T-helper 22 cell (primary cell): ENCODE data around the gene F7.
A peak's percentile ranks its signal among the peaks of the same experiment; 100 is the strongest.
"Not testable (repeated sequence)": the region's sequence is repeated elsewhere in the genome, so short reads cannot be mapped to it uniquely, and the experiment has no call there.

Experiments used
- DNase-seq: peaks from one replicate; pipeline ENCODE4 v3.0.0-alpha.2; 2020; ENCODE audit warnings: low read depth

Gene F7

DNA sequence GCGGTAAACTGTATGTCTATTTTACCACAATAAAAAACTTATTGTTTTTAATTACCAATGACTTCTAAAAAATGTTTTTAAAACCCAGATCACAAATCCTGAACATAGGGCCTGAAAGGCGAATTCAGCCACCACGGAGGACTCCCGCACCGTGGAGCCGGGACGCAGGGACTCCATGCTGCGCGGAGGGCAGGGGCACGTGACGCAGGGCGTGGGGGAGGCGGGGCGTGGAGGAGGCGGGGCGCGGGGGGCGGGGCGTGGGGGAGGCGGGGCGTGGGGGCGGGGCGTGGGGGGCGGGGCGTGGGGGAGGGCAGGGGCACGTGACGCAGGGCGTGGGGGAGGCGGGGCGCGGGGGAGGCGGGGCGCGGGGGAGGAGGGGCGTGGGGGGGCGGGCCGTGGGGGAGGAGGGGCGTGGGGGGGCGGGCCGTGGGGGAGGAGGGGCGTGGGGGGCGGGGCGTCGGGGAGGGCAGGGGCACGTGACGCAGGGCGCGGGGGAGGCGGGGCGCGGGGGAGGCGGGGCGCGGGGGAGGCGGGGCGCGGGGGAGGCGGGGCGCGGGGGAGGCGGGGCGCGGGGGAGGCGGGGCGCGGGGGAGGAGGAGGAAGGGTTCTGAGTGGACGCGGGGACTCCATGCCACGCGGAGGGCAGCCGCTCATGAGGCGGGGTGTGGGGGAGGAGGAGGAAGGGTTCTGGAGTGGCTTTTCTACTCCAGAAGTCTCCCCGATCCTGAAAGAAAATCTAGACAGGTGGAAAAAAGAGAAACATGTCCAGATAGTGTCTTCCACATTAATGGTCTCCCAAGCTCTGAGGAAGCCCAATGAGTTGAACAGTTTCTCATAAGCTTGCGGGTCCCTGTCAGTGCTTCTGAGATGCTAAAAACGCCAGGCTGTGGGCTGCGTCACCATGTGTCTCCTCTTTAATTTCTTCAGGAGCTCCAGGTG is 48.5 kb downstream of the F7 start:
- peak; percentile 63 for DNase-seq

DNA sequence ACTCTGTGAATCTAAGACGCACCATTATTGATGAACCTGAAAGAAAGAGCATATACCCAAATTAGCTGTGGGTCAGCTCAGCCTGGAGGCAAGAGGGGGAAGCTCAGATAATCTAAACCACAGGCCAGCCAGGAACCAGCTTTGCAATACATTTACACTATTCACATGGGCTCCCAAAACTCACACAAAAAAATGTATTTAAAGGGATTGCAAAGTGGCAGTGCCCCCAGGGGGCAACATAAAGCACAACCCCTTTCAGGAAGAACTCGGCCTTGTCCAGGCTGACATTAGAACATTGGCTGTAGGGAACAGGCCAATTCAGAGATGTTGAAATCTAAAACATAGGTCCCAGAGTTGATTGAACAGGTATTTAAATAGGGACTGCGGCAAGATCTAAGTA is 49.6 kb downstream of the F7 start:
- DNase-seq = no peak

DNA sequence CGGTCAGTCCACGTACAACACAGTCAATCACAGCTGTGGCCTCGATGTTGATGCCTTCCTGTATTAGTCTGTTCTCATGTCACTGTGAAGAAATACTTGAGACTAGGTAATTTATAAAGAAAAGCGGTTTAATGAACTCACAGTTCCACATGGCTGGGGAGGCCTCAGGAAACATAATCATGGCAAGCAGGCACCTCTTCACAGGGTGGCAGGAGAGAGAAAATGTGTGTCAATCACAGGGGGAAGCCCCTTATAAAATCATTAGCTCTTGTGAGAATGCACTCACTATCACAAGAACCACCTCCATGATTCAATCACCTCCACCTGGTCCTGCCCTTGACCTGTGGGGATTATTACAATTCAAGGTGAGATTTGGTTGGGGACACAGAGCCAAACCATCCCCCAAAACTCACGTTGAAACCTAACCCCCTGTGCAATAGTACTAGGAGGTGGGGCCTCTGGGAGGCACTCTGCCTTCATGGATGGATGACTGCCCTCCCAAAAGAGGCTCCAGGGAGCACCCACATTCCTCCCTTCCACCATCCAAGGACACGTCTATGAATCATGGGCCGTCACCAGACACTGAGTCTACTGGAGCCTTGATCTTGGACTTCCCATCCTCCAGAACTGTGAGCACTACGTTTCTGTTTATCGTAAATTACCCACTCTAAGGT is 50.5 kb downstream of the F7 start:
- DNase-seq = no peak

DNA sequence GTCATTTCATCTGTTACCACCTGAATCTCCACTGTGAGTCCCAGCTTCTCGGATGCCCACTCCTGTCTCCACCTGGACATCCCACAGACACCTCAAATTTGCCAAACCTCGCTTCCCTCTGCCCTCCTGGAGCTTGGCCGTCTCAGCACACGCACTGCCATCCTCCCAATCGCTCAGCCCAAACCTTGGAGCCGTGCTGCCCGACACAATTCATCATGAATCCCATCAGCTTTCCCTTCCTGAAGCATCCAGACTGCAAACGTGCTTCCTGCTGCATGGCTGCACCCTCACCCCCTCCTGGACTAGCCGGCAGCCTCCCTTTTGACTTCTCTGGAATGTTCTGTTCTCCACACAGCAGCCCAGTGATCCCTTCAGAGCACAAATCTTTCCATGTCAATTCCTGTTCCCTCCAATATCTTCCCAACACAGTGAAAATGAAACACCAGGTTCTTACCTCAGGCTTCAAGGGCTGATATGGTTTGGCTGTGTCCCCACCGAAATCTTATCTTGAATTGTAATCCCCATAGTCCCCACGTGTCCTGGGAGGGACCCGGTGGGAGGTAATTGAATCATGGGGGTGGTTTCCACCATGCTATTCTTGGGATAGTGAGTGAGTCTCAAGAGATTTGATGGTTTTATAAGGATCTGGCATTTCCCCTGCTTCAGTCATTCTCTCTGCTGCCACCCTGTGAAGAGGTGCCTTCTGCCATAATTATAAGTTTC is 51.8 kb downstream of the F7 start:
- DNase-seq = no peak

DNA sequence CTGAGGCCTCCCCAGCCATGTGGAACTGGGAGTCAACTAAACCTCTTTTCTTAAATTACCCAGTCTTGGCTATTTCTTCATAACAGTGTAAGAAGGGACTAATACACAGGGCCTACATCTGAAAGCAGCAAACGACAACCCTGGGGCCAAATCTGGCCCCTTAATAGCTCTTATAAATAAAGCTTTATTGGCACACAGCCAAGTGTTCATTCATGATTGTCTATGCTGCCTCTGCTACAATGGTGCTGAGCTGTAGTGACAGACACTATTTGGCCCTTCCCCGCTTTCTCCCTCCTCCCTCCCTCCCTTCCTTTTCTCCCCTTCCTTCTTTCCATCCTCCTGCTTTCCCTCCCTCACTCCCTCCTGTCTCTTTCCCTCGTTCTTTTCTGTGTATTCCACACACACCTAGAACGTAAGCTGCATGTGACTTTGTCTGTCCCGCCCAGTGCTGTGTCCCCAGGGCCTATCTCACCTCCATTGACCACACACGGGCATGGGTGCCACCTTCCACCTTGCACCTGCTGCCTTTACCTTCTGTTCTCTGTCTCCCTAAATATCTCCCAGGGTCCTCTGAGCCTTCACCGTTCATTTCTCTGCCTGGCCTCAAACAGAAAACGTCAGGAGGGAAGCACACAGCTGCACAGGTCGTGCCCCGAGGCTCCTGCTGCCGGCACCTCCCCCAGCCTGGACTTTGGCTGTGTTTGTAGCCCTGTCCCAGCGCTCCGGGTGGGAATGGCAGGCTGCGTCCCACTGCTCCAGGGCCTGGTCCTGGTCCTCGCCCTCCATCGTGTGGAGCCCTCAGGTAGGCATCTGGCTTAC is 52.5 kb downstream of the F7 start, which contains the start of gene PROZ:
TSS of gene PROZ (plus strand) at position 720 of the 819 bp plus-strand sequence. CDS start at position 733, 13 bp downstream.
- DNase-seq = no peak

DNA sequence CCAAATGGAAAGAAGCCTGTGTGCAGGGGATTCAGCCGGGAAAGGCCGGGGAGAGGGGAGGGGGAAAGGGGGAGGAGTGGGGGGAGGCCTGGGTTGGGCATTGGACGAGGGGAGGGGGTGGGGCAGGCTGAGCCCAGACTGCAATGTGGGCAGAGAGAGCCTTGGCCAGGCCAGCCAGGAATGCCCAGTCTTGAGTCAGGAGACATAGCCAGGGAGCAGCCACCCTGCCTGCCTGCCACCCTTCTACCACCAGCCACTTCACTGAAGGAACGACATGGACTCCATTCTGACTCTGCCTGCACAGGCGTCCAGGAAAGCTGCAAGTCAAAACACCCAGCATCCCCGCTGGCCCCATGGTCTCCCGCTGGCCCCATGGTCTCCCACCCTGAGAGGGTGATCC is 53.4 kb downstream of the F7 start:
- no peak for DNase-seq

DNA sequence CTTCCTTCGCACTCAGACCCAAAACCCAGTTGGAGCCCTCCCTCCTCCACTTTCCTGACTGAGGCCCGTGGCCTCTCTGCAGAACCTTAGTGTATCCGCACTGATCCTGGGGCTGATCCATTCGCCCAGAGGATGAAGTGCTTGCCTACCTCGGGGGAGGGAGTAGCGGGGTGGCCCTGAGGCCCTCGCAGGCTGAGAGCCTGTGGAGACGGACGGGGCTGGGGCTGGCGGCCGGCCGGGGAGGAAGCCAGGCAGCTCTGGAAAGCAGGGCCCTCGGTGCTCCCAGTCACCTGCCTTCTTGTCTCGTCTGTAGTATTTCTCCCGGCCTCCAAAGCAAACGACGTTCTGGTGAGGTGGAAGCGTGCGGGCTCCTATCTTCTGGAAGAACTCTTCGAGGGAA is 54.1 kb downstream of the F7 start:
- no peak for DNase-seq

DNA sequence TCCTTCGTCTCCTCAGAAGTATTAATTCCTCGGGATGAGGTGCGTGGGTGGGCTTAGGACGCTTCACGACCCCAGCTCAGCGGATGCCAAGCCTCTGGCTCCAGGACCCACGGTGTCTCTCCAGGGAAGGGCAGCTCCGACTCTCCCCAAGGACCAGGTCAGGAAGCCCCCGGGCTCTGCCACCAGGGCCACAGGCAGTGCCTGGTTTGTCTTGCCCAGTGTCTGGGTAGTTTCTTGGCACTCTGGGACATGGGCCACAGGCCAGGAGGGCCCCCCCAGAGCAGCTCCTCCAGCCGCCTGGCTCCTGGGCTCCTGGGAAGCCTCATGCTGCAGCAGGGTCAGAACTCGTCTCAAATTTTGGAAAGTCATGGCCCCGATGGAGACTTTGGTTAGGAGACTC is 55.4 kb downstream of the F7 start:
- no peak for DNase-seq

DNA sequence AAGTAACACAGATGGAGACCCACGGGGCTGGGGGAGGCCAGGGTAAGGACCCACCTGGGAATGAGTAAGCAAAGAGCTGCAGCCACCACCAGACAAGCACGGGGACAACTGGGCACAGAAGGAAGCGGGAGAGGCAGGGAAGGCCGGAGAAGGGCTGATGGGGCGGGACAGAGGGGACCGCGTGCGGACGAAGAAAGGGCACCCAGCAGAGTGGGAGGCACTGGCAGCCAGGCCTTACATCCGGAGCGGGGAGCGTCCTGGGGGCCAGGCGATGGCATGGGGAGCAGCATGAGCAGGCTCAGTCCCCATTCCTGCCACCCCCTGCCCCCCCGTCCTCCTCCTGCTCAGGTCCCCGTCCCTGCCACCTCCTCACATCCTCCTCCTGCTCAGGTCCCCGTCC is 55.8 kb downstream of the F7 start:
- no peak for DNase-seq

DNA sequence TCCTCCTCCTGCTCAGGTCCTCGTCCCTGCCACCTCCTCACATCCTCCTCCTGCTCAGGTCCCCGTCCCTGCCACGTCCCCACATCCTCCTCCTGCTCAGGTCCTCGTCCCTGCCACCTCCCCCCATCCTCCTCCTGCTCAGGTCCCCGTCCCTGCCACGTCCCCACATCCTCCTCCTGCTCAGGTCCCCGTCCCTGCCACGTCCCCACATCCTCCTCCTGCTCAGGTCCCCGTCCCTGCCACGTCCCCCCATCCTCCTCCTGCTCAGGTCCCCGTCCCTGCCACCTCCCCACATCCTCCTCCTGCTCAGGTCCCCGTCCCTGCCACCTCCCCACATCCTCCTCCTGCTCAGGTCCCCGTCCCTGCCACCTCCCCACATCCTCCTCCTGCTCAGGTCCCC is 56.4 kb downstream of the F7 start:
- not testable (repeated sequence) for DNase-seq

DNA sequence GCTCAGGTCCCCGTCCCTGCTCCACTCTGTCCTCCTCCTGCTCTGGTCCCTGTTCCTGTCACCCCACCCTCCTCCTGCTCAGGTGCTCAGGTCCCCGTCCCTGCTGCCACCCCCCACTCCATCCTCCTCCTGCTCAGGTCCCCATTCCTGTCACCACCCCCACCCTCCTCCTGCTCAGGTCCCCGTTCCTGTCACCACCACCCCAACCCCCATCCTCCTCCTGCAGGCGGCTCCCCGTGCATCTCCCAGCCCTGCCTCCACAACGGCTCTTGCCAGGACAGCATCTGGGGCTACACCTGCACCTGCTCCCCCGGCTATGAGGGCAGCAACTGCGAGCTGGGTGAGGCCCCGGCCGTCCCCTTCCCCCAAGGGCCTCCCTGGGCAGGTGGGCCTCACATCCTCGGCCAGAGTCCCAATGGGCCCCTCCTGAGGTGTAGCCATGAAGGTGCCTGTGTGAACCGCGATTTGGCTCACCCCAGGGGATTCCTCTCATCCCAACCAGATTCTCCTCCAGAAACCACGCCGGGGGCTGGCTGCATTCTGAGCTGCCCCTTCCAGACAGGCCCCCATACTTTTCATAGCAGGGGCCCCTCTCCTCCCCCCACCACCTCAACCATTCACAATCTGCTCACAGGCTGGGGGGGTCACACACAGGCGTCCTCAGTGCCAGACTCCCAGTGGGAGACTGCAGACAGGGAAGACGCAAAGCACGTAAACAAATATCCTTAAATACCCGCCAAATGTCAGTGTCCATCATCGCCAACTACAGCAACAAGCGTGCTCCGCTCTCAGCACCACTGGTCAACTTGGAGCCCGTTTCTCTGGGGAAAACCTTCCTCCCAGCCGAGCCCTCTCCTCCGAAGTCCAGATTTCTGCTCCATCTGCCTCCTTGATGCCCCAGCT is 57.4 kb downstream of the F7 start:
- DNase-seq = no peak

DNA sequence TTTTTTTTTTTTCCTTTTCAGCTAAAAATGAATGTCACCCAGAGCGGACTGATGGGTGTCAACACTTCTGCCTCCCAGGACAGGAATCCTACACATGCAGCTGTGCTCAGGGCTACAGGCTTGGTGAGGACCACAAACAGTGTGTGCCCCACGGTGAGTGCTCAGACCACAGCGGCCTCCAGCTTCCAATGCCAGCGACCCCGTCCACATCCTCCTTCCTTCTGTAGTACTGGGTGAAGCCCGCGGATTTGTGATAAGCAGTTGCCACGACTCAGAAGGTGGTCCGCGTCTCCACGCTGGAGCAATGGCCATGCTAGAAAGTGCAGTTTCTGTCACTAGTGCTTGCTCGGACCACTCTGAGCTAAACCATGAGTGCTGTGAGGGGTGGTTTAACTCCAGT is 58.9 kb downstream of the F7 start:
- no peak for DNase-seq

DNA sequence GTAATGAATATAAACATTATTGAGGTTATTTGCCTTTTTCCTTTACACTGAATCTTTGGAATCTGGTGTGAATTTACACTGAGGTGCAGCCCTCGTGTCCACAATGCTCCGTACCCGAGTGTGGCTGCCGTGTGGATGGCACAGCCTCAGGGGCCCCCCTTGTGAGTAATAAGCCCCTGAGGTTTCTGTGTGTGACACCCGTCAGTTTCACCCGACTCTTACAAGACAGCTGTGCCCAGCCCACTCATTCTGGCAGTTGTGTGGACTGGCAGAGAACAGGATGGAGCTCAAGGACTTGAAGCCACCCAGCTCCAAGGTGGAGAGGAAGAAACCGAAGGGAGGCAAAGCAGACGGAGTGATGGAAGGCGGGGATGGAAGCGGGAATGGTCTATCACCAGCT is 60.7 kb downstream of the F7 start:
- no peak for DNase-seq

DNA sequence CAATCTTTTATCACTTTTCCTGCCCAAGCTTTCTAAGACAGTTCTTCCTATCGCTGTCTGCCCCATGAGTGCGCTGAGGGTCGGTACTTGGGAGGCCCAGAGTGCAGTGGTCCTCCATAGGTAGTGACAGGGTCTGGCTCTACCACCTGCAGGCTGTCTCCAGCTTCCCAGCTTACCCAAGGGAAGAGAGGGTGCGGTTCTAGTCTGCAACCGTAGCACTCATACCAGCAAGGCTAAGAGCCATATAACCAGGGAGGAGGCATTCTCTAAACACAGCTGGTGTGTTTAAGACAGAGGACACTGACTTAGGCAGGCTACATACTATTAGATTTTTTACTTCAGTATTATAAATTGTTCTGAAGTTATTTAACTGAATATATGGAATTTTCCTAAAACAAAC is 61.1 kb downstream of the F7 start:
- no peak for DNase-seq

DNA sequence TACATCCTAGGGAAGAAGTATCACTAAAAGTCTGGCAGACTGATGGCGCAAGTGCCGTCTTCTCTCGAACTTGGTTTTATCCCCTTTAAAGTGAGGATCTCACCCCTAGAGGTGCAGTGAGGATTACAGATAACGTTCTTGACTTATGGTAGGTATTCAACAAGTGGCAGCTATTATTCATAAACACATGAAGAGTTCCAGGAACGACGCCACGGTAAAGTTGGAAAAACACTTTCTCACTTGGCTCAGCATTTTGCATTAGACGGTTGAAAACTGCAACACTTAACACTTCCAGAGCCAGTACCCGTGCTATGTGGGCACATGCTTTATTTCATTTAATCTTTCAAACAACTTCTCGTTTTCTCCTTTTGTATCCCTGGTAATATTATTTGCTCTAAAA is 61.6 kb downstream of the F7 start:
- DNase-seq = no peak

DNA sequence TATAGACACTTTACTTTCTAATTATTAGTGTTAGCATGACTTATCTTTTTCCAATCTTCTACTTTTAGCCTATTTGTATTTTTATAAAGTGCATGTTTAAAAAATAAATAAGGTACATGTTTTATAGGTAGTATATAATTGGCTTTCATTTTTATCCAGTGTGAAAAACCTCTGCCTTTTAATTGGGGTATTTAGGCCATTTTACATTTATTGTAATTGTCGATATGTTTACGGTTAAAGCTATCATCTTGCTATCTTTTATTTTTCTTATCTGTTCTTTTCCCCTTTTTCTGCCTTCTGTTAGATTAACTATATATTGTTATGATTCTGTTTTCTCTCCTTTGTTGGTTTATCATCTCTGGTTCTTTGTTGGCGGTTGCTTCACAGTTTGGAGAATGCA is 62.0 kb downstream of the F7 start:
- DNase-seq = no peak

DNA sequence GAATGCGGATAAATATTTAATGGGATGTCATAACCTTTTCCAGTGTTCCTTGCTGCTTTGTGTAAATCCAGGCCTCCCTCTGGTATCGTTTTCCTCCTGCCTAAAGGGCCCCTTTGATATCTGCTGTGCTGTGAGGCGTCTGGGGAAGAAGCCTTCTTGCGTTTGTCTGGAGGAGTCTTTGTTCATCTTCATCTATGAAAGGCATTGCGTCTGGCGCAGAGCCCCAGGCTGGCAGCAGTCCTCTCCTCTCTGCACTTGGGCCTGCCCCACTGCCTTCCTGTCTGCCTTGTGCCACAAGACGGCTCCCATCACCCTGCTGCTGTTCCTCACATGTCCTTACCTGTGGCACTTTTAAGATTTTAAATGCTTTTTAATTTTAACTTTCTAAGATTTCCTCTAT is 62.6 kb downstream of the F7 start:
- no peak for DNase-seq

DNA sequence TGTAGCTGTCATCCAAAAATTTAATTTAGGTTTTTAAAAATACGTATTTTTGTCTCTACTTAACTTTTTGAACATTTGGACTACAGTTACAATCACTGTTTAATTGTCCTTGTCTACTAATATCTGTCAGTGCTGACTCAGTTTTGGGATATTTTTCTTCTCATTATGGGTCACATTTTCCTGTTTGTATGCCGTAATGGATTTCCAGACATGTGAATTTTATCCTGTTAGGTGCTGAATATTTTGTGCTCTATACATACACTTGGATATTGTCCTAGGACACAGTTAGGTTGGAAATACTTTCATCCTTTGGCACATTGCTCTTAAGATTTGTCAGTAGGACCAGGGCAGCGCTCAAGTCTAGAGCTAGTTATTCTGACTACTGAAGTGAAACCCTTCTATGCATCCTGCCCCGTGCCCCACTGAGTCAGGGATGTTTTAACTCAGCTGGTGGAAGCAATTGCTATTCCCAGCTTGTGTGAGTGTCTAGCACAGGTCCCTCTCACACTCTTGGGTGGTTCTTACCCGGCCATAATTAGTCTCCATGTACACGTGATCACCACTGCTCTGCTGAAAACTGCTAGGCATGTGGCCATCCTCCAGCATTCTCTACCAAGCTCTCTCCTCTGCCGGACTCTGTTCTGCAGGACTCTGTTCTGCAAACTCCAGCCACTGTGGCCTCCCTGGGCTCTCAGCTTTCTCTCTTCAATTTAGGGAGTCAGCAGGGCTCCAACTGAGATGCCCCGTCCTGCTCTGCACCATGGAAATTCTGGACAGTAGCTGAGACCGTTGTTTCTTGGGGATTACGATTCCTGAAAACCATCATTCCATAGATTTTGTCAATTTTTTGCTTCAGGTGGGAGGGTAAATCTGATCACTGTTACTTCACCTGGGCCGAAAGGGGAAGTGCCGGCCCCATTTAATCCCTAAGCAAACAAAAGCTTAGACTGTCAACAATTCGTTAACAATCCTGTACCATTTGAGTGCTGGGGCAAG is 64.0 kb downstream of the F7 start:
- no peak for DNase-seq
